ENCODE results near the gene ELAPOR2. TPM values are rescaled to one million over a fixed set of nuclear protein-coding genes. Genes with fewer than 3 reads are reported as not detected.
"Not testable (repeated sequence)": the region's sequence is repeated elsewhere in the genome, so short reads cannot be mapped to it uniquely, and the experiment has no call there.

The ELAPOR2 gene
- total and polyA plus RNA-seq, 9 of the 15 experiments (the other 6 are each of a cell fraction or from before 2014, with no cell fraction given), result 9.2 to 72.0 (median 35.0) TPM

- H3K36me3 ChIP-seq (ENCODE audit: control insufficient read depth, insufficient read depth, low read length); H3K4me2 ChIP-seq (ENCODE audit: insufficient read depth, low read length); H3K4me3 ChIP-seq; CTCF ChIA-PET (ENCODE audit: low intra/inter-chr PET ratio); H4K20me1 ChIP-seq (replicated peaks; ENCODE audit: control insufficient read depth, insufficient read depth, low read length); ATAC-seq; H3K9me1 ChIP-seq (ENCODE audit: control insufficient read depth, insufficient read depth, low read length); H3K79me2 ChIP-seq (ENCODE audit: control insufficient read depth, insufficient read depth, low read length); H3K9ac ChIP-seq (ENCODE audit: insufficient read depth in 1 of 2, low read depth in 2 of 2, low read length in 2 of 2); in situ Hi-C loops (cut with MboI); FAIRE-seq; H3K27ac ChIP-seq (ENCODE audit: extremely low read depth, low read depth, low read length); DNase-seq (ENCODE audit: extremely low read depth in 1 of 4, low spot score in 3 of 4); intact Hi-C loops (cut with micrococcal nuclease); H3K9me3 ChIP-seq (replicated peaks; ENCODE audit: control insufficient read depth, insufficient read depth, low read depth, low read length); POLR2A ChIA-PET; BruUV-seq (replicated peaks); H2AFZ ChIP-seq (ENCODE audit: low read depth, low read length); H3K27me3 ChIP-seq (ENCODE audit: control insufficient read depth in 2 of 2, insufficient read depth in 2 of 2, low read length in 2 of 2); H3K4me1 ChIP-seq (replicated peaks in 1 of 2; ENCODE audit: control insufficient read depth in 2 of 2, insufficient read depth in 2 of 2, low read length in 2 of 2): not testable (repeated sequence)
- TF ChIP-seq BCOR (IDR thresholded peaks at IDR 0.05) (peak; percentile 40; the same call in 1 of the 2 replicates), KDM1A (IDR thresholded peaks at IDR 0.05) (0 out of 4 replicates have a peak, but pooled peaks of 1 of the 2 experiments have one; percentile 10), ZNF146 (CRISPR knock-in tag; IDR thresholded peaks at IDR 0.05; ENCODE audit: unreplicated experiment) (peak; percentile 74)
- WGBS (ENCODE audit: insufficient coverage, low coverage, missing lambda C conversion rate), result no CpG with 5 or more reads among the region's 2 CpGs
Measured at GRCh38 chr7:87097375-87097774, 37.9 kb upstream of the ELAPOR2 start.

GRCh38 chr7:87094322-87094721 lies 34.9 kb upstream of the ELAPOR2 start:
- ATAC-seq (no peak), DNase-seq (ENCODE audit: extremely low read depth in 1 of 4, low spot score in 3 of 4) (no peak), FAIRE-seq (no peak)
- H3K4me1 ChIP-seq (replicated peaks in 1 of 2; ENCODE audit: control insufficient read depth in 2 of 2, insufficient read depth in 2 of 2, low read length in 2 of 2), result no peaks in the 10 kb centered on the region
- in situ Hi-C loops (cut with MboI), result no loop called here
- WGBS (ENCODE audit: insufficient coverage, low coverage, missing lambda C conversion rate), result 71% methylated on average over 2 of the region's 2 CpGs
- no peak overlapping the region for H3K4me3 ChIP-seq
- no peak overlapping the region for H3K4me2 ChIP-seq (ENCODE audit: insufficient read depth, low read length)
- H3K27ac ChIP-seq (ENCODE audit: extremely low read depth, low read depth, low read length), result no peak overlapping the region
- BruUV-seq (replicated peaks), result no TSS peak
- H3K79me2 ChIP-seq (ENCODE audit: control insufficient read depth, insufficient read depth, low read length), result no peaks in the 10 kb centered on the region
- no peaks in the 10 kb centered on the region for H3K9me1 ChIP-seq (ENCODE audit: control insufficient read depth, insufficient read depth, low read length)
- no peaks in the 10 kb centered on the region for H3K36me3 ChIP-seq (ENCODE audit: control insufficient read depth, insufficient read depth, low read length)
- no peaks in the 10 kb centered on the region for H3K9me3 ChIP-seq (replicated peaks; ENCODE audit: control insufficient read depth, insufficient read depth, low read depth, low read length)
- no peak overlapping the region for H2AFZ ChIP-seq (ENCODE audit: low read depth, low read length)
- H3K9ac ChIP-seq (ENCODE audit: insufficient read depth in 1 of 2, low read depth in 2 of 2, low read length in 2 of 2), result no peak overlapping the region
- CTCF ChIA-PET (ENCODE audit: low intra/inter-chr PET ratio), result no interaction called here
- intact Hi-C loops (cut with micrococcal nuclease), result no loop called here
- POLR2A ChIA-PET, result interaction anchor here (1.2 kb wide), 1 partner anchor 58 kb away, joined by 3 read pairs; the partner anchor contains the start of gene DMTF1
- TF ChIP-seq ESRRB (CRISPR knock-in tag; IDR thresholded peaks at IDR 0.05; ENCODE audit: borderline replicate concordance) (no peak), THAP7 (CRISPR knock-in tag; IDR thresholded peaks at IDR 0.05) (no peak), FIP1L1 (IDR thresholded peaks at IDR 0.05; ENCODE audit: low read depth, low read length, poor library complexity, severe bottlenecking) (no peak)
- H3K27me3 ChIP-seq (ENCODE audit: control insufficient read depth in 2 of 2, insufficient read depth in 2 of 2, low read length in 2 of 2), result no peaks in the 10 kb centered on the region
- H4K20me1 ChIP-seq (replicated peaks; ENCODE audit: control insufficient read depth, insufficient read depth, low read length), result no peaks in the 10 kb centered on the region

Measured in K562 (cell line).